EH (cell line): ENCODE results near the gene HELZ.
"Not testable (repeated sequence)": the region's sequence is repeated elsewhere in the genome, so short reads cannot be mapped to it uniquely, and the experiment has no call there.

Experiments used
- DNase-seq: peaks from one replicate; pipeline ENCODE4 v3.0.0-alpha.2; 2015; ENCODE audit warnings: low read depth

HELZ gene

DNA sequence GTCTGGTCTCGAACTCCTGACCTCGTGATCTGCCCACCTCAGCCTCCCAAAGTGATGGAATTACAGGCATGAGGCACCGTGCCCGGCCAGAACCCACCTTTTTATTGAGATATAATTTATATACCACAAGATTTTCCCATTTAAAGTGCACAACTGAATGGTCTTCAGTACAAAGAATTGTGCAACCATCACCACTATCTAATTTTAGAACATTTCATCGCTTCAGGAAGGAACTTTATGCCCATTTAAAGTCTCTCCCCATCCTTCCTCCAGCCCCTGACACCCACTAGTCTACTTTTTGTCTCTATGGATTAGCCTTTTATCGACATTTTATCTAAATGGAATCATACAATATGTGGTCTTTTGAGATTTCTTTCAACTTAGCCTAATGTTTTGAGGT lies 25.4 kb upstream of the HELZ start:
- DNase-seq, result no peak

DNA sequence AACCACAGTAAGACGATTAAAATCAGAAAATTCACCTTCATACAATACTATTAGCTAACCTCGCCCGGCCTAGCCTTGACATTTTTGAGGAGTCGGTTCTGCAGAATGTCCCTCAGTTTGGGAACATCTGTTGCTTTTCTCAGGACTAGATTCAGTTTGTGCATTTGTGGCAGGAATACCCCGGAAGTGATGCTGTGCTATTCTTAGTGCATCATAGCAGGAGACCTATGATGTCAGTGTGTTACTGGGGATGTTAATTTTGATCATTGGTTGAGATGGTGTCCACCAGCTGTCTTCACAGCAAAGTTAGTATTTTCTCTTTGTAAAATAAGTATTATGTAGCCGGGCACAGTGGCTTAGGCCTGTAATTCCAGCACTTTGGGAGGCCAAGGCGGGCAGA lies 21.5 kb upstream of the HELZ start:
- no peak for DNase-seq

DNA sequence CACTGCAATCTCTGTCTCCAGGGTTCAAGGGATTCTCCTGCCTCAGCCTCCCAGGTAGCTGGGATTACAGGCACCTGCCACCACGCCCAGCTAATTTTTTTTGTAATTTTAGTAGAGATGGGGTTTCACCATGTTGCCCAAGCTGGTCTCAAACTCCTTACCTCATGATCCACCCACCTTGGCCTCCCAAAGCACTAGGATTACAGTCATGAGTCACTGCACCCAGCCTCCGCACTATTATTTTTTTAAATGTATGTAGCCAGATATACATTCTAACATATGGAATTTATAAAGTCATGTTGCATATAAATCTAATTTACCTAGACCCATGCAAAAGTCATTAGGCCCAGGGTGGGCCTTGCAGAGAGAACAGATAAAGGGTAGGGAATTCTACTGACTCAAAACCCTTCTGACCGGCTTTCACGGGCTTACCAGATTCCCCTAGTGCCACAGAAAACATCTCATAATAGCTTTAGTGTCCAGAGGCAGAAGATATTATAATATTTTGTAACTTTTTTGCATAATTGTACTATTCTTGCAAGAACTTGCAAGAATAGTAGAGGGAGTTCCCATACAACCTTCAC lies 20.5 kb upstream of the HELZ start:
- no peak for DNase-seq

DNA sequence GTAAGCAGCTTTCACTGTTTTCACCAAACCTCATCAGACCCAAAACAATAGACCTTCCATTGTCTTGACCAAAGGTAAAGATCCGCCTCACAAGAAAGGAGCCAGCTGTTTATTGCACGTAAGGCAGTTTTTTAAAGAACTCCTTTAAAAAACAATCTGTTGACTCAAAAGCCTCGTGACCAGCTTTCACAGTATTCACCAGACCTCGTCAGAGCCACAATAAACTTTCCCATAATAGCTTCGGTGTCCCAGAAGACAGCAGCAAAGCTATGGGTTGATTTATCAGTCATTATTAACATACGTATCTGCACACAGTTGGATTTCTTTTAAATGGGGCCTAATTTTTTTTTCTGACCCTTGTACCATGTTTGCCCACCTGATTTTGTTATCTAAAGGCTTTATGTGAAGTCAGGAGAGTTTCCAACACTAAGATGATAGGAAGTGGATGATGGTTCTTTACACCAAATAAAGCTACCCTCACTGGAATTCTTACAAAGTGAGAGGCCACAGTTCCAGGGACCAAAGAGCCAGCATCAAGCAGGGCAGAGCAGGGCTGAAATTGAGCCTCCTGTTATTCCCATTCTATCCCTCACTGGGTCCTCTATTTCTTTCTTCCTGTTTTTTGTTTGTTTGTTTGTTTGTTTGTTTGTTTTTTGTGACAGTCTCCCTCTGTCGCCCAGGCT lies 17.6 kb upstream of the HELZ start:
- DNase-seq, result no peak

DNA sequence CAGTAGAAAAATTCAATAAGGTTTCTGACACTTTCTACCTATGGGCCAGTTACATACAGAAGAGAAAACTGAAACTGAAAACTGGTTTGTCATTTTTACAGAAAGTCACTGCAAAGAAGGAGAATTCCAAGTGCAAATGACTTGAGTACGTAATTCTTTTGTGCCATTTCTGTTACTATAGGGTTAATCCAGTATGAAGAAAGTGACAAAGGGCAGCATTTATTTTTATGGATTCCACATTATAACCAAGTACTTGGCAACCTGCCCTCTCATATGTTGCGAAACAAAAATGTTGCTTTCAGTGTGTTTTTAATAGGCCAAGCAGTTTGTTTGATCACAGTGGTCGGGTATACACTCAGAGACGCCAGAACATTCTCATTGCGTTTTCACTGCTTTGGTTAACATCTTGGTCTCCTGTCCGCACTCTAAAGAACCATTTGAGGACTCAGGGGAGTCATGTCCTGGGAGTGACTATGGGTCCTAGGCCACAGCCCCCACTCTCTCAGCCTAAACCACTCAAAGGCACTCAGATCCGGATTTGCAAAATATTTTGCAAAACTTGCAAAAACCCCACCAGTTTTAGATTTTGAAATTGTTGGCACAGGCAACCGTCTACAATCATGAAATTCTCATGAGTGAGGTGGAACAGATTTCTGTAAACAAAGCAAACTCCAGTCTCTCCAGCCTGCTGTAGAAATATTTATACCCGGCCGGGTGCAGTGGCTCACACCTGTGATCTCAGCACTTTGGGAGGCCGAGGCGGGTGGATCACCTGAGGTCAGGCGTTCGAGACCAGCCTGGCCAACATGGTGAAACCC lies 15.4 kb upstream of the HELZ start:
- peak; percentile 73 for DNase-seq

DNA sequence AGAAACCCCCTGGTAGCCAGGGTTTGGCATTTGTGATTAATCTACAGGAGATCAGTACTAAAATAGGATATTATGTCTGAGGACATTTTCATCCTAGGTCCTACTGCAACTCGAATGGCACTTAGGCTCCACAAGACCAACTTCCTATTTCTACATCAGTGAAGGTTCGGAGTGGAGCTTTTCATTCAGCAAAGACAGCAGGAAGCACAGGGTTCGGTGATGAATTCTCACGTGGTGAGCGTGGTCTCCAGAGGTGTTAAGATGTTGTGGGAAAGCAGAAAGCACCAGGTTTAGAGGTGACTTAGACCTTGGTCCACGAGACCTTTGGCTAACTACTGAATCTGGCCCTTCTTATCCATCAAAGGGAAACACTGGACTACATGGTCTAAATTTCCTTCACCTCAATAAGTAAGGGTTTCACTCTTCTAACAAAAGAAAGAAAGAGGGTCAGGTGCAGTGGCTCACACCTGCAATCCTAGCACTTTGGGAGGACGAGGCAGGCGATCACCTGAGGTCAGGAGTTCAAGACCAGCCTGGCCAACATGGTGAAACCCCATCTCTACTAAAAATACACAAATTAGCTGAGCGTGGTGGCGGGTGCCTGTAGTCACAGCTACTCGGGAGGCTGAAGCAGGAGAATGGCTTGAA lies 13.9 kb upstream of the HELZ start:
- no peak for DNase-seq

DNA sequence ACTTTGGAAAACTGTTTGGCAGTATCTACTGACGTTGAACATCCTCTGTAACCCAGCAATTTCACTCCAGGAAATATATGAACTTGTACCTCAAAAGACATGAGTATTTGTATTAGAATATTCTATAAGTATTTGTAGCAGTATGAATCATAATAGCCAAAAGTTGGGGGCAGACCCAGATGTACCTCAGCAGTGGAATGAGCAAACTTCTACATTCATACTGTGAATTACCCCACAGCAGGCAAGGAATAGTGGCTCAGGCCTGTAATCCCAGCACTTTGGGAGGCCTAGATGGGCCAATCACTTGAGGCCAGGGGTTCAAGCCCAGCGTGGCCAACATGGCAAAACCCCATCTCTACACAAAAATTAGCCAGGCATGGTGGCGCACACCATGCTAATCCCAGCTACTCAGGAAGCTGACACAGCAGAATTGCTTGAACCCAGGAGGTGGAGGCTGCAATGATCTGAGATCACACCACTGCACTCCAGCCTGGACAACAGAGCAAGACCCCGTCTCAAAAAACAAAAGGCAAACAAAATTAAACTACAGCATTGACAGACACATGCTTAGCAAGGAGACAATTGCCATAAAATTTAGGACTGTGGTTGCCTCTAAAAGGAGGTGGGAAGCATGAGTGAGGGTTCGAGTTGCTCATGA lies 11.2 kb upstream of the HELZ start:
- DNase-seq, result no peak

DNA sequence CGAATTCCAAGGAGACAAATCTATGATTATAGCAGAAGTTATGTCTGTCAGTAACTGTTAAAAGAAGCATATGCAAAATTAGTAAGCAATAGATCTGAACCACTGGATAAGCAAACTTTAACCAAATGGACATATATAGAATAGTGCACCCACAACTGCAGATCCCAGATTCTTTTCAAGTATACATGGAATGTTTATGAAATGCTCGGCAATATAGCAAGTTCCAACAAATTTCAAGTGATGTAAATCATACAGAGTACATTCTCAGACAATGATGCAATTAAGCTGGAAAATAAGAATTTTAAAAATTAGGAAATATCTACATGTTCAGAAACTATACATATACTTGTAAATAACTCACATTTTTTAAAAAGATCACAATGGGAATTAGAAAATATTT lies 8.4 kb upstream of the HELZ start:
- no peak for DNase-seq

DNA sequence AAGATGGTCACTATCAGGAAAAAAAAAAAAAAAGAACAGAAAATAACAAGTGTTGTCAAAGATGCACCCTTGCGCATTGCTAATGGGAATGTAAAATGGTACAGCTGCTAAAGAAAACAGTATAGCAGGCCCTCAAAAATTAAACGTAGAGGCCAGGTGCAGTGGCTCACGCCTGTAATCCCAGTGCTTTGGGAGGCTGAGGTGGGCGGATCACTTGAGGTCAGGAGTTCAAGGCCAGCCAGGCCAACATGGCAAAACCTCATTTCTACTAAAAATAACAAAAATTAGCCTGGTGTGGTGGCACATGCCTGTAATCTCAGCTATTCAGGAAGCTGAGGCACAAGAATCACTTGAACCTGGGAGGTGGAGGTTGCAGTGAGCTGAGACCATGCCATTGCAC lies 6.6 kb upstream of the HELZ start:
- not testable (repeated sequence) for DNase-seq

DNA sequence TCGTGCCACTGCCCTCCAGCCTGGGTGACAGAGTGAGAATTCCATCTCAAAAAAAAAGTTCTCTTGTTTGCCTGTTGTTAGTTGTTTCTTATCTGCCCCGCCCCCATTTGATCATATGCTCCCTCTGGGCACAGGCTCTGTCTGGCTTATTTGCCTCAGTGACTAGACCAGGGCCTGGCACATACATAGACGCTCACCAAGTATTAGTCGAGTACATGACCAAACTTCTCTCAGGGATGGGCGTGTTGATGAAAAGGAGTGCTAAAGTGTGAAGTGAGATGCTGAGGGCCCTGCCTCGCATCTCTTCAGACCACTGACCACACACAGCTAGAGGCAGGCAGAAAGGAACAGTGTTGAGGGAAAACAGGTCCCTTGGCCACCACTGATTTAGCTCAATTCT lies 3.3 kb upstream of the HELZ start:
- no peak for DNase-seq

DNA sequence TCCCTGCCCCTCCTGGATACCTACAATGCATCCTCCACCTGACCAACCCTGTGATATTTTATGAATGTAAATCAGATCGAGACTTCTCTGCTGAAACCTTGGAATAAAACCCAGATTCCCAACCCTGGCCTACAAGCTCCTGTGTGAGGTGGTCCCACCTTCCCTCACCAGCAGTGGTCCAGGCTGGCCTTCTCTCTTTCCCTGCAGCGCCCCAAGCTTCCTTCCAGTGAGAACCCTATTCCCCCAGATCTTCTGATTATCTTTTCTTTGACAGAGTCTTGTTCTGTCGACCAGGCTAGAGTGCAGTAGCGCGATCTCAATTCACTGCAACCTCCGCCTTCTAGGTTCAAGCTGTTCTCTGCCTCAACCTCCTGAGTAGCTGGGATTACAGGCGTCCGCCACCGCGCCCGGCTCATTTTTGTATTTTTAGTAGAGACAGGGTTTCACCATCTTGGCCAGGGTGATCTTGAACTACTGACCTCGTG lies 2.5 kb upstream of the HELZ start:
- DNase-seq, result no peak

DNA sequence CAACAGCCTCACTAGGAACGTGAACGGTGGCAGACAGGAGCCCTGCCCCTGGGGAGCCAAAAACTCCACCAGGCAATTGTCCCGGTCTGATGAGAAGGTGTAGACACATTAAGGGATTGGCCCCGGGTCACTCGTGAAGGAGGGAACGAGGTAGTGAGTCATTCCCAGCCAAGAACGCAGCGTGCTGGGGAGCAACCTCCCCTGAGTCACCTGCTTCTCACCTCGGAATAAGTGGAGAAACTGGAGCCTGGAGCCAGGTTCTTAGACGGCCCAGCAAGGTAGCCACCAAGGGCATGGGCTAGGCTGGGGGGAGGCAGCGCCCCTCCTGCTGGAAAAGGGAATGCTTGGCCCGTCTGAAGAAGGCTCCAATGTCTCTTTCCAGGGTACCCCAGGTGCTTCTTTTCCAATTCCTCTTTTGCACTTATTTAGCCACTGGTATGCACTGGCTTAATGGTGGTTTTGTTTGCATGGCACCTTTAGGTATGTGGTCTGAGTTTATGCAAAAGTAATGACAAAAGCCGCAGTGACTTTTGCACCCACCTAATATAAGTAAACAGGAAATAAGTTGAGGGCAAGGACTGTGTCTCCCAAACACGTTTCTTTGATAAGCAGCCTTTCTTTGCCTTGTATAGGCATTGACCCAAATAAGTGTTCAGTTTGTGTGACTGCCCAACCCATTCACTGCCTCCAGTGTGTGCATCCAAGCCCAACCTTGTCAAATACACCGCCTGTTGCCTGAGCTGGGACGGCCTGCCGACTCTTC lies 1.8 kb upstream of the HELZ start:
- DNase-seq, result peak; percentile 31

DNA sequence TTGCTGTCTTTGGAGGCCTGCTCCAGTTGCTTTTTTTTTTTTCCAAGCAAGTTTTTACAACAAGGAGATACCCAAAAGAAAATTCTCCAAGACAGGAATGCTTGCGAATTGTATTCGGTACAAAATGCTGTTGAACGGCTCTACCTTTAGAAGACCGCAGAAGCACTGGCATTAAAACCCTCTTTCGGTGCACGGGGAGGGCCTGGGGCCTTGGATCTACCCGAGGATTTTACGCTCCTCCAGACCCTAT lies 1.3 kb upstream of the HELZ start:
- DNase-seq, result no peak

DNA sequence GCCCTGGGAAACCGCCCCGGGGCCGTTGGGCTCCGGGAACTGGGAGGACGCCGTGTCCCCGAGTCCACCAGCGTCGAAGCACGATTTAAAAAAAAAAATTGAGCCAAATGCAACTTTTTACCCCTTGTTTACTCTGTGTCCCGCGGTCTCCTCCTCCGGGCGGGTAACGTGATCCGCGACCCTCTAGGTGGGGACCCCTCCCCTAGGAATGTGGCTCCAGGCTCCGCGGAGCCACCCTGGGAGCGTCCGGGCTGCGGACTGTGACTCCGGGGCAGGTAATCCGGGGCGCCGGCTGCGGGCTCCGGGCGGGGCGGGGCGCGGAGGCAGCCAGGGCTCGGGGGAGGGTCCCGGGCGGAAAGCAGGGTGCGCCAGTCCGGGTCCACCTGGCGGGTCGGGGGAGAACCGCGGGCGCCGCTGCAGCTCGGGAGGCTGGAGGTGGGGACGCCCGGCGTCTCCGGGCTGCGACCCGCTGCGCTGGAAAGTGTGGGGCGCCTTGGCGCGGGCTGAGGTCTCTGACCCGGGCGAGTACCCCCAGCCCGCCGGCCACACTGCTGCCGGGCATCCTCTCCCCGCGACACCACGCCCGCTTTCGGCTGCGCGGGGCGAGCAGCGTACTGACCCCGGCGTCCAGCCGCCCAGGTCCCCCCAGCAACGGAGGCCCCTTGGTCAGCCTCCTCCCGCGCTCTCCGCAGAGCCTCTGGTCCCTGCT lies 852 bp upstream of the HELZ start:
- DNase-seq, result no peak

DNA sequence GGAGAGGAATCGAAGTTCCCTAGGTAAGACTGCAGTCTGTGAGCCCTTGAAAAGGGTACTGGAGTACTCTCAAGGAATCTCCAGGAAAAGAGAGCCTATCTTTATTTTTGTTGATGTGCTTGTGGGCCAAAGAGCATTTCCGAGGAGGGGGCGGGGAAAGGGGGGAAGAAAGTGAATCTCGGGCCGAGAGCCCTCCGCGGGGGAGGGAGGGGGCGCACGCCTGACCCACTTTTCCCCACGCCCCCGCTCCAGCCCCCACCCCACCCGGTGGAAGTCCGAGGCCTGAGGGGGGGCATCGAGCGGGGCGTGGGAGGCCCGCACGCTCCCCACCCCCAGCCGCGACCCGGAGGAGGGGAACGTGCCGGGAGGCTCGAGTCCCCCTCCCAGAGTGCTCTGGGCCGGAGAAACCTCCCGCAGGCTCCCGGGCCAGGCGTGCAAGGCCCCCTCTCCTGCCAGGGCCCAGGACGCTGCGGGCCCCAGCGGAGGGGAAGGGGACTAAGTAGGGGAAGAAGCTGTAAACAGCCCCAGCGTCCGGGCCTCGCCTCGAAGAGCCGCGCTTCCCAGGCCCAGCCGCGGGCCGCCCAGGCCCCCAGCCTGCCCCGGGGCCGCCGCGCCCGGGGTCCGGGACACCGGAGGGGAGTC lies 444 bp downstream of the HELZ start:
- no peak for DNase-seq

DNA sequence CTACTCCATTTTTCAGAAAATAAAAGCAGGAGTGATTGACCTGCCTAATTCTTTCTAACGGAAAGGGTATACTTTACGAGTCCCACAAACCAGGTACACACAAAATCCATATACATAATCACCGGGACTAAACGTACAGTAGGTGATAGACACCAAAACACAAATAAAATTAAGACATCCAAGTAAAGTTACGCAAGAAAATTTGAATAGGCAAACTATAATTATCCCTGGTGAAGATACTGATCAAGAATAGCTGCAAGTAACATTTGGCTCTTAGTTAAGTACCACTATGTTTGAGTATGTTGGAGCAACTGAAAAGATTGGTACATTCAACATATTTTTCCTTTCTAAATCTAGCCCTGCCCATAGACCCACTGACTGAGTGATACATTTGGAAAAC lies 1.7 kb downstream of the HELZ start:
- DNase-seq, result no peak

DNA sequence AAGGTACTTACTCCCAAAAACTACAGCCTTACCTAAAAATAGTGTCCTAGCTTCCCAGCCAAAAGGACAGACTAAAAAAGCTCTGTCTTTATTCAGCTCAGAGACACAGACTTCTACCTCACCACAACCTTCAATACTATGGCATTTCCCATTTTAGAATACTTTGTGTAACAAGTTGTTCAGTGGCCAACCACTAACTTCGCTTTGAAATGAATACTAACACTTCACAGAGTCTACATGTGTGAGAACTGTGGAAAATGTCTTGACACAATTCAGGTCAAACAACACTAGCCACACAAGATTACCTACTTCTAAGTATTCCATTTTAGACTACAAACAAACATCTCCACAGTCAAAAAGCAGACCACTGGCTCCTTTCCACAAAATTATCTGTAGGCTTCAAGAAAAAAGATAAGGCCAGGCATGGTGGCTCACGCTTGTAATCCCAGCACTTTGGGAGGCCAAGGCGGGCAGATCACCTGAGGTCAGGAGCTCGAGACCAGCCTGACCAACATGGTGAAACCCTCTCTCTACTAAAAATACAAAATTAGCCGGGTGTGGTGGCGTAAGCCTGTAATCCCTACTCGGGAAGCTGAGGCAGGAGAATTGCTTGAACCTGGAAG lies 3.2 kb downstream of the HELZ start:
- no peak for DNase-seq

DNA sequence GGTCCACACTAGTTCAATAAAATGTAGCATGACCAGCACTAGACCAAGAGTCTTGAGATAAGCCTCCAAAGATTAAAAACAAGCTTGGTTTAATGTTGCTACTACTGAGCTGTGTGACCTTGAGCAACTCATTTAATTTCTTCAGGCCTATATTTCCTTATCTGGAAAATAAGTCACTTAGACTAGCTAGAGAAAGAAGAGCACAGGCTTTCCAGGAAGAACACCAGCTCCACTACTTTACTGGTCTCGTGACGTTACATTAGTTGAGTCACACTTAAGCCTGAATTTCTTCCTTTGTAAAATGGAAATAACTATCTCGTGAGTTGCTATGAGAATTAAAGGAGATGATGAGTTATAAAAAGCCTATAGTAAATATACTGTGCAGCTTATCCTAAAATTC lies 5.4 kb downstream of the HELZ start:
- DNase-seq, result peak; percentile 61

DNA sequence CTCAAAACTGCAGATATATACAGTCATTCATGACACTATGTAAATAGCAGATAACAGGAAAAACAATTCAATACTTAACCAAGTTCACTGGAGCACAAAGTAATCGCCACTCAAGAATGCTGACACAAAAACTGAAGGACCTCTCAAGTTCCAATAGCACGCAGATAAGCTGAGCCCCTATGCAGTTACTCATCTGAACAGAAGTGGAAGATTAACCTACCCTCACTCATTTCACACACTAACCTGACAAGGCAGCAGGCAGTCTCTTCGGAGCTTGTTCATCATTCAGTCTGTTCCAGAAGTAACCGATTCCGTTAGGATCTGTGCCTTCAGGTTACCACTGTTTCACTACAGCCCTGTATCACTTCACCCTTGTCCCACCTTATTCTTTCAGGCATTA lies 6.0 kb downstream of the HELZ start:
- no peak for DNase-seq

DNA sequence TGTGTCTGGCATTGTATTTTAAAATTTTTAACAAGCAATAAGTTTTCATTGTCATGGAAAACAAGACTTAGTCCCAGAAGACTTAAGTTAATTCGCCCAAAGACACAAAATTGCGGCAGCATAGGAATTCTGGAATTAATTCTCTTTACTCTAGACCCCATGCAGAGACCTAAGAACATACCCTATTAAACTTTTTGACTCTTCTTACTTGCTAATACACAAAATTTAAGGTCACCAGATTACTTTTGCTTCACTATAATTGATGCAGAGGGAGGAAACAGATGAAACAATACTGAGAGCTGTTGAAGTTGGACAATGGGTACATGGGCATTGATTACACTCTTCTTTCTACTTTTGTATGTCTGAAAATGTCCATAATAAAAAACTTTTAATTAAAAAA lies 12.6 kb downstream of the HELZ start:
- no peak for DNase-seq
